Measurements from ENCODE around the gene UPF1. TPM values are rescaled to one million over a fixed set of nuclear protein-coding genes. Genes with fewer than 3 reads are reported as not detected.

The UPF1 gene
- total RNA-seq, 2 experiments from 2014 or later = 77.2 to 113 TPM

DNA sequence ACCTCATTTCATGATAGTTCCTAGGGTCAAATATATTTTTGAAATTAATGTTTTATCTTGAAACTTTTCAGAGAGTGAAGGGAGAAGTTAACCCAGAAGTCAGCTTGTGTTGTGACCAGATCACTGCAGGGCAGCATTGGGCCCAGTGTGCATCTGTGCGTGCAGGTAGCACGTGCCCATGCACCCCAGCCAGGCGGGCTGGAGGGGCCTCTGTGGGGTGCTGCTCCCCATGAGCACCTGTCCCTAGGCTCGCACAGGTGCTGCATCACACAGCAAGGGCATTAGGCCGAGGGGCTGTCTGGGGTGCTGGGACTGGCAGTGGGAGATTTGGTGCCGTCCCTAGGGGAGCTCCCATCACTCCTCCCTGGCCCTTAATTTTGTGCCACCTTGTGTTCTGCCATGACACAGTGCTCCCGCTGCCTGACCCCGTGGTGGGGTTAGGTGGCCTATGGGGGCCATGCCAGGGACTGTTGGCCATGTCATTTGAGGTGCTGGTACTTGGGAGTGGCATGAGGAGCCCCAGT is 13.1 kb downstream of the UPF1 start:
- no peak for DNase-seq (ENCODE audit: low spot score)
- H3K4me3 ChIP-seq (ENCODE audit: low read depth, low read length, poor library complexity, severe bottlenecking) = no peak overlapping the region
- H2AFZ ChIP-seq (ENCODE audit: low read length) = no peak overlapping the region
- no peaks in the 10 kb centered on the region for H3K9me2 ChIP-seq (ENCODE audit: insufficient read depth, low read length)
- peaks cover 30% of the 10 kb centered on the region; the same call in 1 of the 2 replicates for H4K20me1 ChIP-seq (ENCODE audit: insufficient read depth, low read length)
- H3K9me3 ChIP-seq (ENCODE audit: low read length) = no peaks in the 10 kb centered on the region
- no peak for TF ChIP-seq EZH2phosphoT487 (IDR thresholded peaks at IDR 0.05; ENCODE audit: borderline replicate concordance, low read depth, low read length)
- TF ChIP-seq, protein P1, sequence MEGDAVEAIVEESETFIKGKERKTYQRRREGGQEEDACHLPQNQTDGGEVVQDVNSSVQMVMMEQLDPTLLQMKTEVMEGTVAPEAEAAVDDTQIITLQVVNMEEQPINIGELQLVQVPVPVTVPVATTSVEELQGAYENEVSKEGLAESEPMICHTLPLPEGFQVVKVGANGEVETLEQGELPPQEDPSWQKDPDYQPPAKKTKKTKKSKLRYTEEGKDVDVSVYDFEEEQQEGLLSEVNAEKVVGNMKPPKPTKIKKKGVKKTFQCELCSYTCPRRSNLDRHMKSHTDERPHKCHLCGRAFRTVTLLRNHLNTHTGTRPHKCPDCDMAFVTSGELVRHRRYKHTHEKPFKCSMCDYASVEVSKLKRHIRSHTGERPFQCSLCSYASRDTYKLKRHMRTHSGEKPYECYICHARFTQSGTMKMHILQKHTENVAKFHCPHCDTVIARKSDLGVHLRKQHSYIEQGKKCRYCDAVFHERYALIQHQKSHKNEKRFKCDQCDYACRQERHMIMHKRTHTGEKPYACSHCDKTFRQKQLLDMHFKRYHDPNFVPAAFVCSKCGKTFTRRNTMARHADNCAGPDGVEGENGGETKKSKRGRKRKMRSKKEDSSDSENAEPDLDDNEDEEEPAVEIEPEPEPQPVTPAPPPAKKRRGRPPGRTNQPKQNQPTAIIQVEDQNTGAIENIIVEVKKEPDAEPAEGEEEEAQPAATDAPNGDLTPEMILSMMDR (conservative IDR thresholded peaks at IDR 0.05; ENCODE audit: low read length) = no peak
- no peak overlapping the region for H3K4me2 ChIP-seq (ENCODE audit: low read length)
- CTCF ChIA-PET (ENCODE audit: unreplicated experiment) = no interaction called here
- BruUV-seq (replicated peaks) = no TSS peak
- intact Hi-C loops (cut with micrococcal nuclease; ENCODE audit: unreplicated experiment) = loop anchor here (5.0 kb wide), 2 partner anchors 73 to 323 kb away; partner anchors contain the start of gene ELL
- peaks cover 91% of the 10 kb centered on the region for H3K36me3 ChIP-seq (ENCODE audit: insufficient read depth, low read length)
- no peak overlapping the region for H3K27ac ChIP-seq (ENCODE audit: low read depth, low read length, poor library complexity, severe bottlenecking)
- H3K79me2 ChIP-seq (ENCODE audit: insufficient read depth, low read depth, low read length) = peaks cover 95% of the 10 kb centered on the region
- POLR2A ChIA-PET = no interaction called here
- H3K4me1 ChIP-seq (ENCODE audit: insufficient read depth, low read length, poor library complexity, severe bottlenecking) = peaks cover 8% of the 10 kb centered on the region

DNA sequence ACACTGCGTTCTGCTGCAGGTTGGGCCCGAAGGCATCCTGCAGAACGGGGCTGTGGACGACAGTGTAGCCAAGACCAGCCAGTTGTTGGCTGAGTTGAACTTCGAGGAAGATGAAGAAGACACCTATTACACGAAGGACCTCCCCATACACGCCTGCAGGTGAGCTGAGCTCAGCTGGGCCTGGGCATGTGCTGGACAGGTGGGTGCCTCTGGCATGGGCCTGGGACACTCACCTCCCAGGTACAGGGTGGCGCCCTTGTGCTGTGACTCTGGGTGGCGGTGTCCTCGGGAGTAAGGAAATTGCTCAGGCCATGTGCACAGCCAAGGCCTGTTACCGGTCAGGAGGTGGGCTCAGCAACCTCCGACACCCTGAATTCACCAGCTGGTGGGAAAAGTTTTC is 14.2 kb downstream of the UPF1 start:
- Histone ChIP-seq H3K36me3 (ENCODE audit: insufficient read depth, low read length) (peaks cover 91% of the 10 kb centered on the region), H3K9me2 (ENCODE audit: insufficient read depth, low read length) (no peaks in the 10 kb centered on the region), H3K4me2 (ENCODE audit: low read length) (no peak overlapping the region), H3K4me1 (ENCODE audit: insufficient read depth, low read length, poor library complexity, severe bottlenecking) (peaks cover 8% of the 10 kb centered on the region), H3K4me3 (ENCODE audit: low read depth, low read length, poor library complexity, severe bottlenecking) (no peak overlapping the region), H3K27ac (ENCODE audit: low read depth, low read length, poor library complexity, severe bottlenecking) (no peak overlapping the region), H4K20me1 (ENCODE audit: insufficient read depth, low read length) (peaks cover 28% of the 10 kb centered on the region; the same call in 1 of the 2 replicates), H3K79me2 (ENCODE audit: insufficient read depth, low read depth, low read length) (peaks cover 84% of the 10 kb centered on the region), H2AFZ (ENCODE audit: low read length) (no peak overlapping the region), H3K9me3 (ENCODE audit: low read length) (no peaks in the 10 kb centered on the region)
- ChIA-PET POLR2A (no interaction called here), CTCF (ENCODE audit: unreplicated experiment) (no interaction called here)
- TF ChIP-seq, protein P1 (conservative IDR thresholded peaks at IDR 0.05; ENCODE audit: low read length) = no peak
- no peak for TF ChIP-seq EZH2phosphoT487 (IDR thresholded peaks at IDR 0.05; ENCODE audit: borderline replicate concordance, low read depth, low read length)
- intact Hi-C loops (cut with micrococcal nuclease; ENCODE audit: unreplicated experiment) = loop anchor here (2.0 to 5.0 kb wide), 3 partner anchors 59 to 324 kb away; partner anchors contain the start of gene ELL
- DNase-seq (ENCODE audit: low spot score) = no peak
- BruUV-seq (replicated peaks) = no TSS peak

DNA sequence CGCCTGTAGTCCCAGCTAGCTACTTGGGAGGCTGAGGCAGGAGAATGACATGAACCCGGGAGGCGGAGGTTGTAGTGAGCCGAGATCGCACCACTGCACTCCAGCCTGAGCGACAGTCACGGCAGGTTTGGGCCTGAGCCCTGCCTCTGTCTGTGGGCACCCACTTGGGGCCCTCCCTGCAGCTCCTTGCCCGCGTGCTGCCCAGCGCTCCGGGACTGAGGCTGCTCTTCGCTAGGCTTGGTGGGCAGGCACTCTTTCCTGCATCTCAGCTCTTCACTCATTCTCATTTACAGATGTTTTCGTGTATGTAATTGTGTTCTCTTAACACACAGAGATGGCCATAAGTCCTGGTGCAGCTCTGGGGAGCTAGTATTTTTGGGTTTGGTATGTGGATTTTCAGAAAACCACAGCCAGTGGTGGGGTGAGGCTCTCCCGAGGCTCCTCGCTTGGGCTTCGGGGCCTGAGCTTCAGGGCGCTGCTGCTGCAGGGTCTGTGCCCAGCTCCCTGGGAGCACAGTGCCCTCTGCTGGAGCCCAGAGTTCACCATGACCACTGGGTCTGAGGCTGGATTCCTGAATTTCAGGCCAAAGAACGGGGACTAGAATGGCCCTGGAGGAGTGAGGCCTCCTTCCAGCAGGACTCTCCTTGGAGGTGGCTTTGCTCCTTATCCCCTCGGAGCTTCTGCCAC is 15.2 kb downstream of the UPF1 start:
- peak; percentile 72 for DNase-seq (ENCODE audit: low spot score)
- ChIA-PET POLR2A (interaction anchor here (0.7 to 1.2 kb wide), 5 partner anchors 8 to 72 kb away, joined by 3 to 4 read pairs (median 3); partner anchors contain the start of genes COPE, DDX49 and UPF1), CTCF (ENCODE audit: unreplicated experiment) (interaction anchor here (0.6 to 1.6 kb wide), 3 partner anchors 76 to 1710 kb away, joined by 3 to 5 read pairs (median 4); no protein-coding TSS in a partner anchor)
- no peaks in the 10 kb centered on the region for H3K9me2 ChIP-seq (ENCODE audit: insufficient read depth, low read length)
- H3K4me1 ChIP-seq (ENCODE audit: insufficient read depth, low read length, poor library complexity, severe bottlenecking) = peaks cover 8% of the 10 kb centered on the region
- BruUV-seq (replicated peaks) = no TSS peak
- intact Hi-C loops (cut with micrococcal nuclease; ENCODE audit: unreplicated experiment) = loop anchor here (1.0 to 5.0 kb wide), 4 partner anchors 60 to 325 kb away; partner anchors contain the start of gene ELL
- H4K20me1 ChIP-seq (ENCODE audit: insufficient read depth, low read length) = peaks cover 23% of the 10 kb centered on the region; the same call in 1 of the 2 replicates
- no peaks in the 10 kb centered on the region for H3K9me3 ChIP-seq (ENCODE audit: low read length)
- H3K27ac ChIP-seq (ENCODE audit: low read depth, low read length, poor library complexity, severe bottlenecking) = no peak overlapping the region
- TF ChIP-seq, protein P1 (conservative IDR thresholded peaks at IDR 0.05; ENCODE audit: low read length) = peak; percentile 91
- no peak for TF ChIP-seq EZH2phosphoT487 (IDR thresholded peaks at IDR 0.05; ENCODE audit: borderline replicate concordance, low read depth, low read length)
- H3K4me3 ChIP-seq (ENCODE audit: low read depth, low read length, poor library complexity, severe bottlenecking) = no peak overlapping the region
- peaks cover 91% of the 10 kb centered on the region for H3K36me3 ChIP-seq (ENCODE audit: insufficient read depth, low read length)
- H3K4me2 ChIP-seq (ENCODE audit: low read length) = no peak overlapping the region
- H2AFZ ChIP-seq (ENCODE audit: low read length) = no peak overlapping the region
- H3K79me2 ChIP-seq (ENCODE audit: insufficient read depth, low read depth, low read length) = peaks cover 74% of the 10 kb centered on the region

Data from OCI-LY7 (cell line).